ENCODE results near the gene EML6.
A peak's percentile ranks its signal among the peaks of the same experiment; 100 is the strongest.

Gene EML6

DNA sequence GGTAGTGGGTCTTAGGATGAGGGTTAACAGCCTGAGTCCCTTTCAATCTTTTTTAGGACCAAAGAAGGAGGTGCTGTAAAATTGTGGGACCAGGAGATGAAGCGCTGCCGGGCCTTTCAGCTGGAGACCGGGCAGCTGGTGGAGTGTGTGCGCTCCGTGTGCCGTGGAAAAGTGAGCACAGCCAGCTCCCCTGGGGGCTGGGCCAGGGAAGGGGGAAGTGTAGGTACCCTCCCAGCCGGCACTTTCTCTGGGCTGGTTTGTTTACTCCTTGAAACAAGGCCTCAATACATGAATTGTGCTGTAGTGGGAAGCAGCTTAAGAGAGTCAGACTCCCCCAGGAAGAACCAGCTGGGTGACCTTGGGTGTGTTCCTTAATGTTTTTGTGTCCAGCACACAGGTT is 236.7 kb downstream of the EML6 start:
- no peak for DNase-seq (ENCODE audit: low read depth)
- TF ChIP-seq, protein P1, sequence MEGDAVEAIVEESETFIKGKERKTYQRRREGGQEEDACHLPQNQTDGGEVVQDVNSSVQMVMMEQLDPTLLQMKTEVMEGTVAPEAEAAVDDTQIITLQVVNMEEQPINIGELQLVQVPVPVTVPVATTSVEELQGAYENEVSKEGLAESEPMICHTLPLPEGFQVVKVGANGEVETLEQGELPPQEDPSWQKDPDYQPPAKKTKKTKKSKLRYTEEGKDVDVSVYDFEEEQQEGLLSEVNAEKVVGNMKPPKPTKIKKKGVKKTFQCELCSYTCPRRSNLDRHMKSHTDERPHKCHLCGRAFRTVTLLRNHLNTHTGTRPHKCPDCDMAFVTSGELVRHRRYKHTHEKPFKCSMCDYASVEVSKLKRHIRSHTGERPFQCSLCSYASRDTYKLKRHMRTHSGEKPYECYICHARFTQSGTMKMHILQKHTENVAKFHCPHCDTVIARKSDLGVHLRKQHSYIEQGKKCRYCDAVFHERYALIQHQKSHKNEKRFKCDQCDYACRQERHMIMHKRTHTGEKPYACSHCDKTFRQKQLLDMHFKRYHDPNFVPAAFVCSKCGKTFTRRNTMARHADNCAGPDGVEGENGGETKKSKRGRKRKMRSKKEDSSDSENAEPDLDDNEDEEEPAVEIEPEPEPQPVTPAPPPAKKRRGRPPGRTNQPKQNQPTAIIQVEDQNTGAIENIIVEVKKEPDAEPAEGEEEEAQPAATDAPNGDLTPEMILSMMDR (IDR thresholded peaks at IDR 0.05; ENCODE audit: low read depth, low read length, missing control alignments), result no peak
- in situ Hi-C loops (cut with HindIII; ENCODE audit: low sequenced_read_pairs), result no loop called here
- H3K4me3 ChIP-seq (ENCODE audit: low read depth, low read length), result no peak overlapping the region

DNA sequence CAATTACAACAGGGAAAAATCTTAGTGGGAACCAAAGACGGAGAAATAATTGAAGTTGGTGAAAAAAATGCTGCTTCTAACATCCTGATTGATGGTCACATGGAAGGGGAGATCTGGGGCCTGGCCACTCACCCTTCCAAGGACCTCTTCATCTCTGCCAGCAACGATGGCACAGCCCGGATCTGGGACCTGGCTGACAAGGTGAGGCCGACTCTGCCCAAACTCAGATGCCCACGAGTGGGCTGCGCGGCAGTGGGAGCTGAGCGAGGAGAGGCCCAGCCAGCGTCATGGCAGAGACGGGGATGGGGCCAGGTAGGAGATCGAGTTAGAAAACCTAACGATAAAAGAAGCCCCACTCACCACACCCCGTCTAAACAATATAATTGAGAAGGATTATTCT is 239.0 kb downstream of the EML6 start:
- TF ChIP-seq, protein P1 (IDR thresholded peaks at IDR 0.05; ENCODE audit: low read depth, low read length, missing control alignments), result no peak
- in situ Hi-C loops (cut with HindIII; ENCODE audit: low sequenced_read_pairs), result no loop called here
- no peak overlapping the region for H3K4me3 ChIP-seq (ENCODE audit: low read depth, low read length)
- DNase-seq (ENCODE audit: low read depth), result no peak

DNA sequence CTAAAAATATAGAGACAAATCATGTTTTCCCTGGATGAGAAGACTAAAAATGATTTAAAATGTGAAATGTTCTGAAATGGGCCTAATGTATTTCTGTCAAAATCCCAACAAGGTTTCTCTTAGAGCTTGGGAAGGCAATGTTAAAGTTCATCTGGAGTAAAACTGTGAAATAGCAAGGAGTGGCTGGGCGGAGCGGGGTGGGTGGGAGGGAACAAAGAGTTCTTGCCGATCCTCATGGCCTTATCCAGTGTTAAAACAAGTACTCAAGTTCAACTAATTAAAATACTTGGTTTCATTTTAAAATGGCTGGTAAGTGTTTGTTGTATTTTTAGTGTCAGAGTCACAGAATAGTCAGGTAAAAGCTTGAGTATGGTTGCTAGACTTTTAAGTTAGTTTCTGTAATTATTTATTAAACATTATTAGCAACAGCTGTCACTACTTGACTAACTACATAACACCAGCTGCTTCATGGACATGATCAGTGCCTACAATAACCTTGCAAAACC is 239.5 kb downstream of the EML6 start:
- no peak for DNase-seq (ENCODE audit: low read depth)
- TF ChIP-seq, protein P1 (IDR thresholded peaks at IDR 0.05; ENCODE audit: low read depth, low read length, missing control alignments), result no peak
- in situ Hi-C loops (cut with HindIII; ENCODE audit: low sequenced_read_pairs), result no loop called here

DNA sequence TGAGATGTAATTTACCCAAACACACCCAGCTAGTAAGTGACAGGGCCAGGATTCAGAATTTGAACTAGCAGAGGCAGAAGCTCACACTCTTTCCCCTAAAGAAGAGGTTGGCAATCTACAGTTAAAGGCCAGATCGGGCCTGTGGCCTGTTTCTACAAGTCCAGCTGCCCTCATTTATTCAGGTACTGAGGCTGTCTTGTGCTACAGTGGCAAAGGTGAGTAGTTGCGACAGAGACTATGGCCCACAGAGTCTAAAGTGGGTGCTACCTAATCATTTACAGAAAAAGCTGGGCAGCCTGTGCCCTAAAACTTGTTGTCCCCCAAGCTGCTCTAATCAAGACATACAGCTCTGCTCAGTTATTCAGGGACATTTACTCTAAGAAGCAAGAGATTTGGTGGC is 240.0 kb downstream of the EML6 start:
- TF ChIP-seq, protein P1 (IDR thresholded peaks at IDR 0.05; ENCODE audit: low read depth, low read length, missing control alignments), result no peak
- in situ Hi-C loops (cut with HindIII; ENCODE audit: low sequenced_read_pairs), result no loop called here
- DNase-seq (ENCODE audit: low read depth), result no peak
- no peak overlapping the region for H3K4me3 ChIP-seq (ENCODE audit: low read depth, low read length)

More for the DNA sequence above, 239.5 kb downstream of the EML6 start:
- no peak overlapping the region for H3K4me3 ChIP-seq (ENCODE audit: low read depth, low read length)

DNA sequence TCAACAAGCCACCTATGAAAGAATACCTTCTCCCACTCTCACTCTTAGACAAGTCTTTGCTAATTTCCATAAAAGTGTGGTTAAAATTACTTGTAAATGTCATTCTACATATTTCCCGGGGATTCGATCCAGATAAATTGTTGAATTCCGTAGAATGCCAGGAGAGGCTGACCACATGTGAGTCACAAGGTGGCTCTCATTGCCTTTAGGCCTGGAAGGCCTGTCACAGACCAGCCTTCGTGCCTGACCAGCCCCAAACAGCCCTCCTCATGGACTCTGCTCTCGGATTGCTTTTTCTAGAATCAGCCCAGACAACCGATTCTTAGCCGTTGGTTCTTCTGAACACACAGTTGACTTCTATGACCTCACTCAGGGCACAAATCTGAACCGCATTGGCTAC is 240.8 kb downstream of the EML6 start:
- TF ChIP-seq, protein P1 (IDR thresholded peaks at IDR 0.05; ENCODE audit: low read depth, low read length, missing control alignments), result no peak
- DNase-seq (ENCODE audit: low read depth), result peak; percentile 33
- in situ Hi-C loops (cut with HindIII; ENCODE audit: low sequenced_read_pairs), result no loop called here
- H3K4me3 ChIP-seq (ENCODE audit: low read depth, low read length), result no peak overlapping the region

DNA sequence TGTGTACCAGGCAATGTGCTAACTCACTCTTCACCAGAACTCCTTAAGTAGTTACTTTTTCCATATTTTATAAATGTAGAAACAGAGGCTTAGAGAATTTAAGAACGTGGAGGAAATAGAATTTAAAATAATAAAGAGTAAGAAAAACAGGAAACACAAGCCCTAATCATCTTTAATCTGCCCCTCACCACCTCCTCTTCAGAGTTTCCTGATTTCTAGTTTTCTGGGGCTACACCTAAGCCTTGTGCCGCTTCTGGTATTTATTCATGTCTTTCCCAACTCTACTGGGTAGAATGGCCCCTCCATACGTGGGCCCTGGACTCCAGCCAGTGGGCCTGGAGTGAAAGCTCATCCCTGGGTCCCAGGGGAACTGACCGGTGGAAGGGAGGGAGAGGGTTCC is 241.4 kb downstream of the EML6 start:
- DNase-seq (ENCODE audit: low read depth), result no peak
- no peak overlapping the region for H3K4me3 ChIP-seq (ENCODE audit: low read depth, low read length)
- TF ChIP-seq, protein P1 (IDR thresholded peaks at IDR 0.05; ENCODE audit: low read depth, low read length, missing control alignments), result no peak
- in situ Hi-C loops (cut with HindIII; ENCODE audit: low sequenced_read_pairs), result no loop called here

DNA sequence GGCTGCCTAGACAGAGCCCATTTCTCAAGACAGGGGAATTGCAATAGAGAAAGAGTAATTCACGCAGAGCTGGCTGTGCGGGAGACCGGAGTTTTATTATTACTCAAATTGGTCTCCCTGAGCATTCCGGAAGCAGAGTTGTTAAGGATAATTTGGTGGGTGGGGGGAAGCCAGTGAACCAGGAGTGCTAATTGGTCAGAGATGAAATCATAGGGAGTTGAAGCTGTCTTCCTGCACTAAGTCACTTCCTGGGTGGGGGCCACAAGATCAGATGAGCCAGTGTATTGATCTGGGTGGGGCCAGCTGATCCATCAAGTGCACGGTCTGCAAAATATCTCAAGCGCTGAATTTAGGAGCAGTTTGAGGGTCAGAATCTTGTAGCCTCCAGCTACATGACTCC is 242.0 kb downstream of the EML6 start:
- H3K4me3 ChIP-seq (ENCODE audit: low read depth, low read length), result no peak overlapping the region
- in situ Hi-C loops (cut with HindIII; ENCODE audit: low sequenced_read_pairs), result no loop called here
- DNase-seq (ENCODE audit: low read depth), result no peak
- TF ChIP-seq, protein P1 (IDR thresholded peaks at IDR 0.05; ENCODE audit: low read depth, low read length, missing control alignments), result no peak

Data from astrocyte of the cerebellum (primary cell).